K562 (cell line): Measurements from ENCODE around the gene ZNF428.

Experiments
- CHD1 ChIP-seq: fragments of 200-600 bp; sonication (generic); IDR thresholded peaks from one replicate; pipeline ENCODE4 v1.6.1; 2012; ENCODE audit warnings: mild to moderate bottlenecking, moderate library complexity, low read length, inconsistent platforms
- CTCF ChIP-seq, 3 experiments: IDR thresholded peaks in 2 of 3; conservative IDR thresholded peaks in 1 of 3; 2 replicates each; pipeline ENCODE4 v1.5.1; 2011 to 2012; ENCODE audit warnings: low read length in 3 of 3, mild to moderate bottlenecking in 3 of 3, control low read depth in 2 of 3, improper control_type of control experiment in 1 of 3, inconsistent platforms in 1 of 3, low read depth in 1 of 3, mixed read lengths in 1 of 3, moderate library complexity in 1 of 3; ENCODE audit not compliant: insufficient read depth in 2 of 3
- KLF10 ChIP-seq: fragments of 250-450 bp; sonication (Bioruptor Pico); IDR thresholded peaks from 2 replicates; pipeline ENCODE4 v1.6.1; 2021; ENCODE audit warnings: matching md5 sums
- MAFG ChIP-seq: fragments of 450-650 bp; conservative IDR thresholded peaks from 2 replicates; pipeline ENCODE4 v1.6.1; 2016; ENCODE audit warnings: missing genetic modification characterization, missing compliant biosample characterization
- NBN ChIP-seq: fragments of 450-650 bp; IDR thresholded peaks from 2 replicates; pipeline ENCODE4 v1.6.1; 2016; ENCODE audit warnings: low read depth, mild to moderate bottlenecking
- POU5F1 ChIP-seq: fragments of 150-350 bp; IDR thresholded peaks from 2 replicates; pipeline ENCODE4 v1.6.1; 2014; ENCODE audit warnings: borderline replicate concordance, low read length, low read depth, mild to moderate bottlenecking; ENCODE audit not compliant: partially characterized antibody
- SAP30 ChIP-seq: fragments of 200-600 bp; sonication (generic); IDR thresholded peaks from 2 replicates; pipeline ENCODE4 v1.6.1; 2012; ENCODE audit warnings: borderline replicate concordance, low read depth, mild to moderate bottlenecking, moderate library complexity, low read length, control low read depth, inconsistent platforms; ENCODE audit not compliant: insufficient read depth, poor library complexity, severe bottlenecking
- SMAD2 ChIP-seq: fragments of 150-350 bp; IDR thresholded peaks from 2 replicates; pipeline ENCODE4 v1.6.1; 2014; ENCODE audit warnings: low read depth, mild to moderate bottlenecking, low read length
- ZNF165 ChIP-seq: fragments of 250-450 bp; sonication (Bioruptor Pico); IDR thresholded peaks from 2 replicates; pipeline ENCODE4 v1.4.0; 2020; ENCODE audit warnings: borderline replicate concordance
- ZNF197 ChIP-seq: fragments of 200-800 bp; sonication (Bioruptor generic); IDR thresholded peaks from 2 replicates; pipeline ENCODE4 v1.6.1; 2016; ENCODE audit warnings: low read depth, missing genetic modification characterization, missing compliant biosample characterization
- TF ChIP-seq, protein P1 (sequence below): fragments of 250-450 bp; sonication (Bioruptor Pico); IDR thresholded peaks from 2 replicates; pipeline ENCODE4 v1.4.0; 2020; ENCODE audit warnings: borderline replicate concordance
- TF ChIP-seq, protein P2 (sequence below): sonication (generic); formaldehyde crosslinking; IDR thresholded peaks from 2 replicates; pipeline ENCODE4 v1.5.0; 2020; ENCODE audit warnings: missing genetic modification reagents

DNA sequence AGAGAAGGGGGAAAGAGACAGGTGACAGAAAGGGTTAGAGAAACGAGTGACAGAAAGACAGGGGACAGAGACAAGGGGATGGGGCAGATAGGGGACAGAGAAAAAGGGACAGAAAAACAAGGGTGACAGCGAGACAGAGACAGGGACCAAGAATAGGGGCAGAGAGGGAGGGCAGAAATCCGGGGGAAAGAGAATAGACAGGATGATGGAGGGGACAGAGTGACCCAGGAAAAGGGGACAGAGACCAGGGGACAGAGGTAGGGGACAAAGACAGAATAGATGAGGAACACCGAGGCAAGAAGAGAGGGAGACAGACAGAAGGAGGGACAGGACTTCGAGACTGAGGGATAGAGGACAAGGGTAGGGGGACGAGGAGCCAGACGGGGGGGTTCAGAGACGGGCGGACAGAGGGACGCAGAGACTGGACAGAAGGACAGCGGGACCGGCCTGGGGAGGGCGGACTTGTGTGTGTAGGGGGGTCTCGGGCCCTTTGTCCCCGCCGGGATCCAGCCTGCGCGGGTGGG is 19.6 kb upstream of the ZNF428 start:
- no peak for TF ChIP-seq SAP30
- no peak for TF ChIP-seq CTCF (IDR thresholded peaks at IDR 0.05 in 2 of 3, conservative IDR thresholded peaks at IDR 0.05 in 1 of 3; ENCODE audit: insufficient read depth in 2 of 3, low read depth in 1 of 3, low read length in 3 of 3)
- TF ChIP-seq KLF10 (CRISPR knock-in tag) = no peak
- no peak for TF ChIP-seq ZNF165
- TF ChIP-seq, protein P1, sequence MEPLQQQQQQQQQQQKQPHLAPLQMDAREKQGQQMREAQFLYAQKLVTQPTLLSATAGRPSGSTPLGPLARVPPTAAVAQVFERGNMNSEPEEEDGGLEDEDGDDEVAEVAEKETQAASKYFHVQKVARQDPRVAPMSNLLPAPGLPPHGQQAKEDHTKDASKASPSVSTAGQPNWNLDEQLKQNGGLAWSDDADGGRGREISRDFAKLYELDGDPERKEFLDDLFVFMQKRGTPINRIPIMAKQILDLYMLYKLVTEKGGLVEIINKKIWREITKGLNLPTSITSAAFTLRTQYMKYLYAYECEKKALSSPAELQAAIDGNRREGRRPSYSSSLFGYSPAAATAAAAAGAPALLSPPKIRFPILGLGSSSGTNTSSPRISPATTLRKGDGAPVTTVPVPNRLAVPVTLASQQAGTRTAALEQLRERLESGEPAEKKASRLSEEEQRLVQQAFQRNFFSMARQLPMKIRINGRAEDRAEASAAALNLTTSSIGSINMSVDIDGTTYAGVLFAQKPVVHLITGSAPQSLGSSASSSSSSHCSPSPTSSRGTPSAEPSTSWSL (CRISPR knock-in tag) = no peak
- no peak for TF ChIP-seq POU5F1
- no peak for TF ChIP-seq CHD1
- TF ChIP-seq, protein P2, sequence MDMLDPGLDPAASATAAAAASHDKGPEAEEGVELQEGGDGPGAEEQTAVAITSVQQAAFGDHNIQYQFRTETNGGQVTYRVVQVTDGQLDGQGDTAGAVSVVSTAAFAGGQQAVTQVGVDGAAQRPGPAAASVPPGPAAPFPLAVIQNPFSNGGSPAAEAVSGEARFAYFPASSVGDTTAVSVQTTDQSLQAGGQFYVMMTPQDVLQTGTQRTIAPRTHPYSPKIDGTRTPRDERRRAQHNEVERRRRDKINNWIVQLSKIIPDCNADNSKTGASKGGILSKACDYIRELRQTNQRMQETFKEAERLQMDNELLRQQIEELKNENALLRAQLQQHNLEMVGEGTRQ (CRISPR knock-in tag) = no peak
- TF ChIP-seq ZNF197 (CRISPR knock-in tag) = no peak
- TF ChIP-seq SMAD2 = no peak
- no peak for TF ChIP-seq MAFG
- TF ChIP-seq NBN = no peak
